Keratinocyte (primary cell): ENCODE results near the gene NRM.

Experiments used
- CTCF ChIP-seq, 3 experiments: IDR thresholded peaks in 1 of 3; conservative IDR thresholded peaks in 1 of 3; optimal IDR thresholded peaks in 1 of 3; 2 replicates in 2 of 3; 3 replicates in 1 of 3; pipeline versions ENCODE3 to v1.5.1; 2011; ENCODE audit warnings: low read length in 3 of 3, mild to moderate bottlenecking in 3 of 3, moderate library complexity in 2 of 3, control low read depth in 1 of 3, inconsistent platforms in 1 of 3; ENCODE audit not compliant: insufficient read depth in 2 of 3; ENCODE audit errors: extremely low read depth in 1 of 3
- EZH2 ChIP-seq: IDR thresholded peaks from one replicate; pipeline ENCODE4 v1.6.1; 2012; ENCODE audit warnings: inconsistent platforms, mild to moderate bottlenecking, low read length, moderate library complexity

- TF ChIP-seq CTCF (optimal IDR thresholded peaks at IDR 0.05 in 1 of 3, IDR thresholded peaks at IDR 0.05 in 1 of 3, conservative IDR thresholded peaks at IDR 0.05 in 1 of 3; ENCODE audit: extremely low read depth in 1 of 3, insufficient read depth in 2 of 3, low read length in 3 of 3) (peak in 1 of 3 experiments; percentile 2), EZH2 (no peak)
Observed at GRCh38 chr6:30686009-30686907, 4.5 kb downstream of the NRM start, which contains the start of gene PPP1R18.
